ENCODE measurements around the gene ZNF143. TPM values are rescaled to one million over a fixed set of nuclear protein-coding genes. Genes with fewer than 3 reads are reported as not detected.
"Not testable (repeated sequence)": the region's sequence is repeated elsewhere in the genome, so short reads cannot be mapped to it uniquely, and the experiment has no call there.

ZNF143 gene
- total RNA-seq, 1 experiment from 2014 or later, result 35.8 TPM

GRCh38 chr11:9452023-9452422 is 8.8 kb upstream of the ZNF143 start:
- Mint-ChIP-seq H3K9me3 (peaks cover 43% of the 10 kb centered on the region), H3K36me3 (peaks cover 25% of the 10 kb centered on the region)
- H3K27ac Mint-ChIP-seq; H3K4me3 Mint-ChIP-seq; ATAC-seq; CTCF ChIA-PET; H3K27me3 Mint-ChIP-seq (ENCODE audit: low read depth); POLR2A ChIA-PET; H3K4me1 Mint-ChIP-seq: not testable (repeated sequence)
- TF ChIP-seq TEAD4 (CRISPR knock-in tag; IDR thresholded peaks at IDR 0.05) (0 out of 2 replicates have a peak, but pooled peaks have one; percentile 50), ERG (CRISPR knock-in tag; IDR thresholded peaks at IDR 0.05) (0 out of 2 replicates have a peak, but pooled peaks have one; percentile 50)
- DNase-seq (ENCODE audit: low spot score), result peak; percentile 50

GRCh38 chr11:9455722-9456121 is 5.1 kb upstream of the ZNF143 start:
- ATAC-seq (no peak), DNase-seq (ENCODE audit: low spot score) (no peak)
- TF ChIP-seq JUN (CRISPR knock-in tag; IDR thresholded peaks at IDR 0.05) (no peak), CREM (CRISPR knock-in tag; IDR thresholded peaks at IDR 0.05) (no peak), GRHL2 (CRISPR knock-in tag; IDR thresholded peaks at IDR 0.05; ENCODE audit: insufficient replicate concordance, severe bottlenecking) (no peak), ATF6 (CRISPR knock-in tag; IDR thresholded peaks at IDR 0.05) (no peak), NFYB (CRISPR knock-in tag; conservative IDR thresholded peaks at IDR 0.05; ENCODE audit: low read depth) (no peak), IRF1 (CRISPR knock-in tag; IDR thresholded peaks at IDR 0.05) (no peak), KAT7 (CRISPR knock-in tag; IDR thresholded peaks at IDR 0.05; ENCODE audit: borderline replicate concordance) (no peak), GTF2I (CRISPR knock-in tag; conservative IDR thresholded peaks at IDR 0.05) (no peak), TEAD4 (CRISPR knock-in tag; IDR thresholded peaks at IDR 0.05) (no peak), ZSCAN18 (CRISPR knock-in tag; IDR thresholded peaks at IDR 0.05) (no peak), RORB (CRISPR knock-in tag; IDR thresholded peaks at IDR 0.05) (no peak), ZNF416 (CRISPR knock-in tag; IDR thresholded peaks at IDR 0.05) (no peak), ZBTB21 (CRISPR knock-in tag; IDR thresholded peaks at IDR 0.05; ENCODE audit: borderline replicate concordance) (no peak), FOXK1 (CRISPR knock-in tag; IDR thresholded peaks at IDR 0.05) (no peak), TP53 (CRISPR knock-in tag; IDR thresholded peaks at IDR 0.05) (no peak), FOXP1 (CRISPR knock-in tag; IDR thresholded peaks at IDR 0.05; ENCODE audit: borderline replicate concordance) (no peak)
- TF ChIP-seq, protein P1, sequence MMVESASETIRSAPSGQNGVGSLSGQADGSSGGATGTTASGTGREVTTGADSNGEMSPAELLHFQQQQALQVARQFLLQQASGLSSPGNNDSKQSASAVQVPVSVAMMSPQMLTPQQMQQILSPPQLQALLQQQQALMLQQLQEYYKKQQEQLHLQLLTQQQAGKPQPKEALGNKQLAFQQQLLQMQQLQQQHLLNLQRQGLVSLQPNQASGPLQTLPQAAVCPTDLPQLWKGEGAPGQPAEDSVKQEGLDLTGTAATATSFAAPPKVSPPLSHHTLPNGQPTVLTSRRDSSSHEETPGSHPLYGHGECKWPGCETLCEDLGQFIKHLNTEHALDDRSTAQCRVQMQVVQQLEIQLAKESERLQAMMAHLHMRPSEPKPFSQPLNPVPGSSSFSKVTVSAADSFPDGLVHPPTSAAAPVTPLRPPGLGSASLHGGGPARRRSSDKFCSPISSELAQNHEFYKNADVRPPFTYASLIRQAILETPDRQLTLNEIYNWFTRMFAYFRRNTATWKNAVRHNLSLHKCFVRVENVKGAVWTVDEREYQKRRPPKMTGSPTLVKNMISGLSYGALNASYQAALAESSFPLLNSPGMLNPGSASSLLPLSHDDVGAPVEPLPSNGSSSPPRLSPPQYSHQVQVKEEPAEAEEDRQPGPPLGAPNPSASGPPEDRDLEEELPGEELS (CRISPR knock-in tag; IDR thresholded peaks at IDR 0.05), result no peak
- TF ChIP-seq, protein P2, sequence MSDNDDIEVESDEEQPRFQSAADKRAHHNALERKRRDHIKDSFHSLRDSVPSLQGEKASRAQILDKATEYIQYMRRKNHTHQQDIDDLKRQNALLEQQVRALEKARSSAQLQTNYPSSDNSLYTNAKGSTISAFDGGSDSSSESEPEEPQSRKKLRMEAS (CRISPR knock-in tag; IDR thresholded peaks at IDR 0.05), result no peak
- TF ChIP-seq, protein P3, sequence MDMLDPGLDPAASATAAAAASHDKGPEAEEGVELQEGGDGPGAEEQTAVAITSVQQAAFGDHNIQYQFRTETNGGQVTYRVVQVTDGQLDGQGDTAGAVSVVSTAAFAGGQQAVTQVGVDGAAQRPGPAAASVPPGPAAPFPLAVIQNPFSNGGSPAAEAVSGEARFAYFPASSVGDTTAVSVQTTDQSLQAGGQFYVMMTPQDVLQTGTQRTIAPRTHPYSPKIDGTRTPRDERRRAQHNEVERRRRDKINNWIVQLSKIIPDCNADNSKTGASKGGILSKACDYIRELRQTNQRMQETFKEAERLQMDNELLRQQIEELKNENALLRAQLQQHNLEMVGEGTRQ (CRISPR knock-in tag; IDR thresholded peaks at IDR 0.05), result no peak
- TF ChIP-seq, protein P4, sequence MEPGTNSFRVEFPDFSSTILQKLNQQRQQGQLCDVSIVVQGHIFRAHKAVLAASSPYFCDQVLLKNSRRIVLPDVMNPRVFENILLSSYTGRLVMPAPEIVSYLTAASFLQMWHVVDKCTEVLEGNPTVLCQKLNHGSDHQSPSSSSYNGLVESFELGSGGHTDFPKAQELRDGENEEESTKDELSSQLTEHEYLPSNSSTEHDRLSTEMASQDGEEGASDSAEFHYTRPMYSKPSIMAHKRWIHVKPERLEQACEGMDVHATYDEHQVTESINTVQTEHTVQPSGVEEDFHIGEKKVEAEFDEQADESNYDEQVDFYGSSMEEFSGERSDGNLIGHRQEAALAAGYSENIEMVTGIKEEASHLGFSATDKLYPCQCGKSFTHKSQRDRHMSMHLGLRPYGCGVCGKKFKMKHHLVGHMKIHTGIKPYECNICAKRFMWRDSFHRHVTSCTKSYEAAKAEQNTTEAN (CRISPR knock-in tag; IDR thresholded peaks at IDR 0.05), result no peak
- H3K27ac Mint-ChIP-seq, result peak overlapping the region; percentile 92; the same call in 1 of the 2 replicates
- ChIA-PET POLR2A (no interaction called here), CTCF (no interaction called here)
- H3K27me3 Mint-ChIP-seq (ENCODE audit: low read depth), result no peaks in the 10 kb centered on the region
- no peak overlapping the region for H3K4me3 Mint-ChIP-seq
- peaks cover 17% of the 10 kb centered on the region for H3K36me3 Mint-ChIP-seq
- H3K9me3 Mint-ChIP-seq, result peaks cover 37% of the 10 kb centered on the region
- 0 out of 2 replicates have a peak, but pooled peaks cover 2% of the 10 kb centered on the region for H3K4me1 Mint-ChIP-seq

All from WTC11 (cell line).